Sigmoid colon (tissue), 7 donors: Measurements from ENCODE around the gene NAT14. TPM values are rescaled to one million over a fixed set of nuclear protein-coding genes. Genes with fewer than 3 reads are reported as not detected.
A peak's percentile ranks its signal among the peaks of the same experiment; 100 is the strongest.

Experiments
- DNase-seq: peaks from one replicate; pipeline ENCODE4 v3.0.0-alpha.2; 2019
- H3K27ac ChIP-seq, 4 donors: fragments of 200-600 bp; sonication (generic); one replicate each; pipeline ENCODE4 v1.5.1; 2016 to 2019; ENCODE audit warnings: mild to moderate bottlenecking in 1 of 4
- H3K27me3 ChIP-seq, 3 donors: fragments of 200-600 bp; sonication (generic); one replicate each; pipeline ENCODE4 v1.5.1; 2019; ENCODE audit warnings: mild to moderate bottlenecking in 1 of 3
- H3K36me3 ChIP-seq, 4 donors: fragments of 200-600 bp; sonication (generic); one replicate each; pipeline ENCODE4 v1.5.1; 2016 to 2019
- H3K4me1 ChIP-seq, 4 donors: fragments of 200-600 bp; sonication (generic); one replicate each; pipeline ENCODE4 v1.5.1; 2017 to 2019
- H3K4me3 ChIP-seq, 4 donors: fragments of 200-600 bp; sonication (generic); one replicate each; pipeline ENCODE4 v1.5.1; 2017 to 2019; ENCODE audit warnings: mild to moderate bottlenecking in 2 of 4, moderate library complexity in 1 of 4
- H3K9me3 ChIP-seq, 4 donors: fragments of 200-600 bp in 3 of 4; sonication (generic) in 3 of 4; one replicate each; pipeline versions ENCODE4 v1.5.1 to v1.6.1; 2013 to 2019
- CTCF ChIP-seq, 4 experiments: fragments of 450-650 bp in 3 of 4; fragments of 200-600 bp in 1 of 4; IDR thresholded peaks; one replicate each; pipeline ENCODE4 v1.5.1; 2016 to 2019; ENCODE audit warnings: antibody characterized with exemption in 4 of 4, mild to moderate bottlenecking in 3 of 4, moderate library complexity in 2 of 4
- EP300 ChIP-seq, 4 donors: sonication (generic); formaldehyde crosslinking; IDR thresholded peaks; one replicate each; pipeline ENCODE4 v1.6.1; 2017; ENCODE audit warnings: antibody characterized with exemption in 4 of 4
- POLR2A ChIP-seq, 2 donors: fragments of 450-650 bp; IDR thresholded peaks; one replicate each; pipeline ENCODE4 v1.6.1; 2016; ENCODE audit warnings: antibody characterized with exemption in 2 of 2, mild to moderate bottlenecking in 2 of 2, moderate library complexity in 2 of 2
- POLR2AphosphoS5 ChIP-seq, 4 donors: sonication (generic); formaldehyde crosslinking; IDR thresholded peaks; one replicate each; pipeline ENCODE4 v1.6.1; 2017; ENCODE audit warnings: antibody characterized with exemption in 4 of 4
- WGBS, 2 donors: extraction: QIAGEN DNeasy Blood & Tissue Kit; methylation state at CpG; one replicate each; pipeline ENCODE4 v1.1.7; 2013; 5-methylcytosine and 5-hydroxymethylcytosine counted together
- intact Hi-C: fragments of 100-400 bp; cut with DNase I; formaldehyde crosslinking; loops from one replicate; pipeline ENCODE4 v1.15.1; 2023
- polyA plus RNA-seq, 3 donors: library from polyadenylated mRNA; stranded (reverse); fragments of 200-250 nt; gene quantifications; one replicate each; pipeline ENCODE4 v1.2.3, GENCODE V29; 2013
- total RNA-seq, 4 donors: library from RNA; depleted of rRNA; stranded (reverse); fragments of >200 nt; gene quantifications; one replicate each; pipeline ENCODE4 v1.1.0, GENCODE V29; 2016
- donor health status: healthy with polysubstance abuse.
- donor health status: Bipolar disorder and iron deficiency.
- donor health status: healthy.

NAT14 gene
- total and polyA plus RNA-seq, 7 donors, result 1.4 to 13.7 (median 7.8) TPM

GRCh38 chr19:55476100-55476775, 8.8 kb upstream of the NAT14 start, which contains the start of gene ZNF628:
ZNF628 (plus strand) TSS chr19:55476617; CDS start chr19:55479911, 3,294 bp downstream.
- H3K36me3 ChIP-seq, result peaks cover 0 to 1% (median 0%) of the 10 kb centered on the region in 4 donors
- intact Hi-C loops, result no loop called here
- peak; percentile 99 for DNase-seq
- no peaks in the 10 kb centered on the region for H3K9me3 ChIP-seq
- H3K4me3 ChIP-seq, result peak within 1 kb of the TSS; percentile 60 to 82 (median 64)
- H3K27ac ChIP-seq, result peak within 1 kb of the TSS; percentile 91 to 97 (median 95)
- no peaks in the 10 kb centered on the region for H3K27me3 ChIP-seq
- 1% methylated on average over 61 of the region's 61 CpGs for WGBS, 2 donors
- TF ChIP-seq EP300 (IDR thresholded peaks at IDR 0.05), result no peak
- TF ChIP-seq CTCF (IDR thresholded peaks at IDR 0.05), result no peak
- TF ChIP-seq POLR2AphosphoS5 (IDR thresholded peaks at IDR 0.05), result peak; percentile 93 to 96 (median 94)
- peak; percentile 48 to 72 for TF ChIP-seq POLR2A (IDR thresholded peaks at IDR 0.05)
- H3K4me1 ChIP-seq, result peaks cover 3 to 20% (median 18%) of the 10 kb centered on the region in 4 donors

GRCh38 chr19:55477905-55478304, 7.1 kb upstream of the NAT14 start:
- H3K9me3 ChIP-seq, result no peaks in the 10 kb centered on the region
- DNase-seq, result no peak
- WGBS, 2 donors, result 92 to 93% methylated on average over 13 of the region's 13 CpGs
- H3K4me3 ChIP-seq, result no peak overlapping the region
- H3K4me1 ChIP-seq, result peaks cover 3 to 20% (median 18%) of the 10 kb centered on the region in 4 donors
- peak overlapping the region in 2 of 4 donors; percentile 91 to 95 for H3K27ac ChIP-seq
- H3K27me3 ChIP-seq, result no peaks in the 10 kb centered on the region
- TF ChIP-seq EP300 (IDR thresholded peaks at IDR 0.05), result no peak
- no peak for TF ChIP-seq POLR2AphosphoS5 (IDR thresholded peaks at IDR 0.05)
- no peak for TF ChIP-seq POLR2A (IDR thresholded peaks at IDR 0.05)
- no peak for TF ChIP-seq CTCF (IDR thresholded peaks at IDR 0.05)
- intact Hi-C loops, result no loop called here
- peaks cover 0 to 18% (median 8%) of the 10 kb centered on the region in 4 donors for H3K36me3 ChIP-seq

- no peak for DNase-seq
- H3K4me1 ChIP-seq, result peaks cover 3 to 20% (median 18%) of the 10 kb centered on the region in 4 donors
- WGBS, 2 donors, result 93 to 94% methylated on average over 12 of the region's 12 CpGs
- no peak overlapping the region for H3K4me3 ChIP-seq
- no peak overlapping the region for H3K27ac ChIP-seq
- TF ChIP-seq POLR2AphosphoS5 (IDR thresholded peaks at IDR 0.05) (no peak), POLR2A (IDR thresholded peaks at IDR 0.05) (no peak), CTCF (IDR thresholded peaks at IDR 0.05) (no peak), EP300 (IDR thresholded peaks at IDR 0.05) (no peak)
- H3K27me3 ChIP-seq, result no peaks in the 10 kb centered on the region
- intact Hi-C loops, result no loop called here
- H3K36me3 ChIP-seq, result peaks cover 0 to 23% (median 12%) of the 10 kb centered on the region in 4 donors
- H3K9me3 ChIP-seq, result no peaks in the 10 kb centered on the region
These were observed 6.6 kb upstream of the NAT14 start for GRCh38 chr19:55478364-55478763.

GRCh38 chr19:55479045-55479444, 5.9 kb upstream of the NAT14 start:
- TF ChIP-seq POLR2A (IDR thresholded peaks at IDR 0.05) (no peak), POLR2AphosphoS5 (IDR thresholded peaks at IDR 0.05) (no peak), CTCF (IDR thresholded peaks at IDR 0.05) (no peak), EP300 (IDR thresholded peaks at IDR 0.05) (no peak)
- Histone ChIP-seq H3K36me3 (peaks cover 0 to 24% (median 14%) of the 10 kb centered on the region in 4 donors), H3K4me3 (no peak overlapping the region), H3K4me1 (peaks cover 3 to 24% (median 21%) of the 10 kb centered on the region in 4 donors), H3K27me3 (no peaks in the 10 kb centered on the region), H3K9me3 (no peaks in the 10 kb centered on the region), H3K27ac (no peak overlapping the region)
- DNase-seq, result no peak
- WGBS, 2 donors, result 89 to 93% methylated on average over 17 of the region's 17 CpGs
- intact Hi-C loops, result no loop called here
